GM12878 (cell line): ENCODE measurements around the gene DALRD3. TPM values are rescaled to one million over a fixed set of nuclear protein-coding genes. Genes with fewer than 3 reads are reported as not detected.

Experiments
- BACH1 ChIP-seq: fragments of 450-650 bp; IDR thresholded peaks from 2 replicates; pipeline ENCODE4 v1.6.1; 2017; ENCODE audit warnings: mild to moderate bottlenecking, borderline replicate concordance
- BHLHE40 ChIP-seq, 2 experiments: fragments of 450-650 bp in 1 of 2; IDR thresholded peaks; 2 replicates each; pipeline ENCODE4 v1.6.1; 2011 to 2017; ENCODE audit warnings: low read depth in 2 of 2, borderline replicate concordance in 1 of 2, improper control_type of control experiment in 1 of 2, low read length in 1 of 2, mild to moderate bottlenecking in 1 of 2
- CBFB ChIP-seq: IDR thresholded peaks from 2 replicates; pipeline ENCODE4 v1.6.1; 2016; ENCODE audit warnings: antibody characterized with exemption, low read depth
- CHD2 ChIP-seq: IDR thresholded peaks from 2 replicates; pipeline ENCODE4 v1.6.1; 2011; ENCODE audit warnings: low read depth, low read length, improper control_type of control experiment, borderline replicate concordance
- CHD4 ChIP-seq: fragments of 200-600 bp; sonication (generic); IDR thresholded peaks from 2 replicates; pipeline ENCODE4 v1.6.1; 2016; ENCODE audit warnings: mild to moderate bottlenecking
- DPF2 ChIP-seq: fragments of 450-650 bp; IDR thresholded peaks from 2 replicates; pipeline ENCODE4 v1.6.1; 2017; ENCODE audit warnings: mild to moderate bottlenecking
- HCFC1 ChIP-seq: fragments of 150-350 bp; IDR thresholded peaks from 2 replicates; pipeline ENCODE4 v1.6.1; 2014; ENCODE audit warnings: low read length
- LARP7 ChIP-seq: fragments of 450-650 bp; IDR thresholded peaks from 2 replicates; pipeline ENCODE4 v1.6.1; 2017; ENCODE audit warnings: mild to moderate bottlenecking
- MXI1 ChIP-seq: fragments of 150-350 bp; IDR thresholded peaks from 2 replicates; pipeline ENCODE4 v1.6.1; 2011; ENCODE audit warnings: low read depth, mild to moderate bottlenecking, inconsistent platforms, low read length, improper control_type of control experiment
- MYC ChIP-seq: IDR thresholded peaks from 2 replicates; pipeline ENCODE4 v1.6.1; 2011; ENCODE audit warnings: mild to moderate bottlenecking, low read length, moderate library complexity, inconsistent platforms; ENCODE audit not compliant: insufficient read depth, insufficient replicate concordance, insufficient read length, severe bottlenecking
- RELA ChIP-seq: fragments of 450-650 bp; IDR thresholded peaks from 2 replicates; pipeline ENCODE4 v1.8.0; 2014; ENCODE audit warnings: borderline replicate concordance; ENCODE audit not compliant: partially characterized antibody
- SREBF1 ChIP-seq: IDR thresholded peaks from 2 replicates; pipeline ENCODE4 v1.6.1; 2012; ENCODE audit warnings: mild to moderate bottlenecking, low read length
- STAT1 ChIP-seq: fragments of 450-650 bp; conservative IDR thresholded peaks from 2 replicates; pipeline ENCODE4 v1.6.1; 2014; ENCODE audit warnings: antibody characterized with exemption, mild to moderate bottlenecking
- TBL1XR1 ChIP-seq: IDR thresholded peaks from 2 replicates; pipeline ENCODE4 v1.6.1; 2012; ENCODE audit warnings: low read depth, low read length, improper control_type of control experiment
- YBX1 ChIP-seq: fragments of 450-650 bp; IDR thresholded peaks from 2 replicates; pipeline ENCODE4 v1.6.1; 2016; ENCODE audit warnings: antibody characterized with exemption
- ZBTB33 ChIP-seq: fragments of 450-650 bp; IDR thresholded peaks from 2 replicates; pipeline ENCODE4 v1.6.1; 2017; ENCODE audit warnings: mild to moderate bottlenecking
- polyA plus RNA-seq, 11 experiments: library from polyadenylated mRNA; depleted of rRNA in 4 of 11; unstranded in 6 of 11; stranded (reverse) in 5 of 11; fragments of >200 nt; fragmentation: Nextera tagmentation in 4 of 11; fragmentation: Illumina TruSeq in 1 of 11; extraction: Ambion mirVana in 4 of 11; extraction: Trizol in 1 of 11; gene quantifications; 1 replicate in 1 of 11; 2 replicates in 10 of 11; pipeline versions ENCODE4 v1.2.1 to v1.2.3, GENCODE V29; 2011 to 2016; ENCODE audit warnings: inconsistent platforms in 2 of 11, missing spikeins in 2 of 11, low read depth in 1 of 11
- total RNA-seq, 4 experiments: library from RNA; depleted of rRNA in 3 of 4; stranded (reverse); fragments of >200 nt in 3 of 4; fragmentation: Illumina TruSeq in 1 of 4; extraction: Trizol in 1 of 4; gene quantifications; 2 replicates each; pipeline versions ENCODE4 v1.2.1 to v1.2.3, GENCODE V29; 2013 to 2021
- TF ChIP-seq, protein P1 (sequence below): IDR thresholded peaks from 2 replicates; pipeline ENCODE4 v1.6.1; 2011; ENCODE audit warnings: borderline replicate concordance, low read depth, mild to moderate bottlenecking, moderate library complexity, mixed read lengths, low read length; ENCODE audit not compliant: insufficient read depth; ENCODE audit errors: extremely low read length
- TF ChIP-seq, protein P2 (sequence below): fragments of 450-650 bp; IDR thresholded peaks from 2 replicates; pipeline ENCODE4 v1.6.1; 2018; ENCODE audit warnings: borderline replicate concordance, mild to moderate bottlenecking; ENCODE audit not compliant: partially characterized antibody
- TF ChIP-seq, protein P3 (sequence below): fragments of 150-350 bp; IDR thresholded peaks from 2 replicates; pipeline ENCODE4 v1.6.1; 2016; ENCODE audit warnings: low read depth, low read length

The DALRD3 gene
- total and polyA plus RNA-seq, 10 of the 15 experiments (the other 5 are each of a cell fraction or from before 2014, with no cell fraction given): 10.1 to 28.2 (median 21.6) TPM

DNA sequence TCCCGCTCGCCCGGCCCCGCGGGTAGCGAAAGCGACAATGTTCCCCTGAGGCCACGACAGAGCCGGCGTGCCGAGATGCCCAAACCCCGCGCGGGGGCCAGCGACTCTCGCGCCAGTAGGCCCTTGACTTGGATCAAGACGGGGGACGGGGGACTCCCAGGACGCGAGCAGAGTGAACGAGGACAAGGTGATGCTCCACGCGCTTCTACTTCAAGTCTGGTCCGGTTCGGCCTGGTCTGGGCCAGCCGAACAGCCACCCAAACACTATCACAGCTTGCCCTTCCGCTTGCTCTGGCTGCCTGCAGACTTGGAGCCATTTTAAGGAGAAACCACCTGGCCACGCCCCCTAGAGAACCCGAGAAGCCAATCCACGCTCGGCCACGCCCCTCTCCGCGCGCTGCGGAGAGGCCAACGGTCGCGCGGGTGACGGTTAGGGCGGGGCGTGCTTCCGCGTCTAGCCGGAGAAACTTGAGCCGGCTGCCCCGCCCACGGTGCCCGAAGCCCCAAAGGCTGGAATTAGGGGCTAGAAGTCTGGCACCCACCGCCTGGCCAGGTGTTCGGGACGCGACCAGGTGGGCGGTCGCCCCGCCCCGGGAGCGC lies 2.9 kb upstream of the DALRD3 start (continued):
- TF ChIP-seq, protein P1, sequence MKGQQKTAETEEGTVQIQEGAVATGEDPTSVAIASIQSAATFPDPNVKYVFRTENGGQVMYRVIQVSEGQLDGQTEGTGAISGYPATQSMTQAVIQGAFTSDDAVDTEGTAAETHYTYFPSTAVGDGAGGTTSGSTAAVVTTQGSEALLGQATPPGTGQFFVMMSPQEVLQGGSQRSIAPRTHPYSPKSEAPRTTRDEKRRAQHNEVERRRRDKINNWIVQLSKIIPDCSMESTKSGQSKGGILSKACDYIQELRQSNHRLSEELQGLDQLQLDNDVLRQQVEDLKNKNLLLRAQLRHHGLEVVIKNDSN: no peak
- TF ChIP-seq, protein P2, sequence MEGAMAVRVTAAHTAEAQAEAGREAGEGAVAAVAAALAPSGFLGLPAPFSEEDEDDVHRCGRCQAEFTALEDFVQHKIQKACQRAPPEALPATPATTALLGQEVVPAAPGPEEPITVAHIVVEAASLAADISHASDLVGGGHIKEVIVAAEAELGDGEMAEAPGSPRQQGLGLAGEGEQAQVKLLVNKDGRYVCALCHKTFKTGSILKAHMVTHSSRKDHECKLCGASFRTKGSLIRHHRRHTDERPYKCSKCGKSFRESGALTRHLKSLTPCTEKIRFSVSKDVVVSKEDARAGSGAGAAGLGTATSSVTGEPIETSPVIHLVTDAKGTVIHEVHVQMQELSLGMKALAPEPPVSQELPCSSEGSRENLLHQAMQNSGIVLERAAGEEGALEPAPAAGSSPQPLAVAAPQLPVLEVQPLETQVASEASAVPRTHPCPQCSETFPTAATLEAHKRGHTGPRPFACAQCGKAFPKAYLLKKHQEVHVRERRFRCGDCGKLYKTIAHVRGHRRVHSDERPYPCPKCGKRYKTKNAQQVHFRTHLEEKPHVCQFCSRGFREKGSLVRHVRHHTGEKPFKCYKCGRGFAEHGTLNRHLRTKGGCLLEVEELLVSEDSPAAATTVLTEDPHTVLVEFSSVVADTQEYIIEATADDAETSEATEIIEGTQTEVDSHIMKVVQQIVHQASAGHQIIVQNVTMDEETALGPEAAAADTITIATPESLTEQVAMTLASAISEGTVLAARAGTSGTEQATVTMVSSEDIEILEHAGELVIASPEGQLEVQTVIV: peak; percentile 7
- TF ChIP-seq LARP7: peak; percentile 63
- no peak for TF ChIP-seq BHLHE40 (IDR thresholded peaks at IDR 0.05; ENCODE audit: borderline replicate concordance in 1 of 2, low read depth in 2 of 2, low read length in 1 of 2)
- TF ChIP-seq, protein P3, sequence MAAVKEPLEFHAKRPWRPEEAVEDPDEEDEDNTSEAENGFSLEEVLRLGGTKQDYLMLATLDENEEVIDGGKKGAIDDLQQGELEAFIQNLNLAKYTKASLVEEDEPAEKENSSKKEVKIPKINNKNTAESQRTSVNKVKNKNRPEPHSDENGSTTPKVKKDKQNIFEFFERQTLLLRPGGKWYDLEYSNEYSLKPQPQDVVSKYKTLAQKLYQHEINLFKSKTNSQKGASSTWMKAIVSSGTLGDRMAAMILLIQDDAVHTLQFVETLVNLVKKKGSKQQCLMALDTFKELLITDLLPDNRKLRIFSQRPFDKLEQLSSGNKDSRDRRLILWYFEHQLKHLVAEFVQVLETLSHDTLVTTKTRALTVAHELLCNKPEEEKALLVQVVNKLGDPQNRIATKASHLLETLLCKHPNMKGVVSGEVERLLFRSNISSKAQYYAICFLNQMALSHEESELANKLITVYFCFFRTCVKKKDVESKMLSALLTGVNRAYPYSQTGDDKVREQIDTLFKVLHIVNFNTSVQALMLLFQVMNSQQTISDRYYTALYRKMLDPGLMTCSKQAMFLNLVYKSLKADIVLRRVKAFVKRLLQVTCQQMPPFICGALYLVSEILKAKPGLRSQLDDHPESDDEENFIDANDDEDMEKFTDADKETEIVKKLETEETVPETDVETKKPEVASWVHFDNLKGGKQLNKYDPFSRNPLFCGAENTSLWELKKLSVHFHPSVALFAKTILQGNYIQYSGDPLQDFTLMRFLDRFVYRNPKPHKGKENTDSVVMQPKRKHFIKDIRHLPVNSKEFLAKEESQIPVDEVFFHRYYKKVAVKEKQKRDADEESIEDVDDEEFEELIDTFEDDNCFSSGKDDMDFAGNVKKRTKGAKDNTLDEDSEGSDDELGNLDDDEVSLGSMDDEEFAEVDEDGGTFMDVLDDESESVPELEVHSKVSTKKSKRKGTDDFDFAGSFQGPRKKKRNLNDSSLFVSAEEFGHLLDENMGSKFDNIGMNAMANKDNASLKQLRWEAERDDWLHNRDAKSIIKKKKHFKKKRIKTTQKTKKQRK: no peak
- peak; percentile 80; the same call in 1 of the 2 replicates for TF ChIP-seq STAT1
- TF ChIP-seq ZBTB33: 0 out of 2 replicates have a peak, but pooled peaks have one; percentile 24
- TF ChIP-seq HCFC1: peak; percentile 49; the same call in 1 of the 2 replicates
- peak; percentile 72 for TF ChIP-seq RELA
- TF ChIP-seq SREBF1: peak; percentile 18; the same call in 1 of the 2 replicates
- peak; percentile 35 for TF ChIP-seq BACH1
- TF ChIP-seq TBL1XR1: 0 out of 2 replicates have a peak, but pooled peaks have one; percentile 14
- TF ChIP-seq YBX1: no peak
- TF ChIP-seq MXI1: peak; percentile 55
- peak; percentile 98 for TF ChIP-seq CBFB
- TF ChIP-seq MYC: peak; percentile 23
- no peak for TF ChIP-seq DPF2
- TF ChIP-seq CHD4: no peak
- 0 out of 2 replicates have a peak, but pooled peaks have one; percentile 47 for TF ChIP-seq CHD2
